ENCODE results near the gene SIAH3.

SIAH3 gene

GRCh38 chr13:45800485-45800884 is 51.1 kb downstream of the SIAH3 start:
- H3K9me3 ChIP-seq (ENCODE audit: low read length), result no peaks in the 10 kb centered on the region
- H4K20me1 ChIP-seq (ENCODE audit: insufficient read depth, low read length), result no peaks in the 10 kb centered on the region
- H3K27me3 ChIP-seq (ENCODE audit: insufficient read depth, low read length), result no peaks in the 10 kb centered on the region
- no peak for TF ChIP-seq EZH2 (IDR thresholded peaks at IDR 0.05; ENCODE audit: borderline replicate concordance, low read length)
- TF ChIP-seq, protein P1, sequence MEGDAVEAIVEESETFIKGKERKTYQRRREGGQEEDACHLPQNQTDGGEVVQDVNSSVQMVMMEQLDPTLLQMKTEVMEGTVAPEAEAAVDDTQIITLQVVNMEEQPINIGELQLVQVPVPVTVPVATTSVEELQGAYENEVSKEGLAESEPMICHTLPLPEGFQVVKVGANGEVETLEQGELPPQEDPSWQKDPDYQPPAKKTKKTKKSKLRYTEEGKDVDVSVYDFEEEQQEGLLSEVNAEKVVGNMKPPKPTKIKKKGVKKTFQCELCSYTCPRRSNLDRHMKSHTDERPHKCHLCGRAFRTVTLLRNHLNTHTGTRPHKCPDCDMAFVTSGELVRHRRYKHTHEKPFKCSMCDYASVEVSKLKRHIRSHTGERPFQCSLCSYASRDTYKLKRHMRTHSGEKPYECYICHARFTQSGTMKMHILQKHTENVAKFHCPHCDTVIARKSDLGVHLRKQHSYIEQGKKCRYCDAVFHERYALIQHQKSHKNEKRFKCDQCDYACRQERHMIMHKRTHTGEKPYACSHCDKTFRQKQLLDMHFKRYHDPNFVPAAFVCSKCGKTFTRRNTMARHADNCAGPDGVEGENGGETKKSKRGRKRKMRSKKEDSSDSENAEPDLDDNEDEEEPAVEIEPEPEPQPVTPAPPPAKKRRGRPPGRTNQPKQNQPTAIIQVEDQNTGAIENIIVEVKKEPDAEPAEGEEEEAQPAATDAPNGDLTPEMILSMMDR (IDR thresholded peaks at IDR 0.05; ENCODE audit: low read length), result no peak
- no peak overlapping the region for H2AFZ ChIP-seq (ENCODE audit: low read length)
- H3K4me2 ChIP-seq (ENCODE audit: low read length), result no peak overlapping the region
- H3K36me3 ChIP-seq (ENCODE audit: insufficient read depth, low read length), result no peaks in the 10 kb centered on the region
- no peak overlapping the region for H3K9ac ChIP-seq (ENCODE audit: low read length)
- no peaks in the 10 kb centered on the region for H3F3A ChIP-seq (ENCODE audit: insufficient read depth, low read length)
- H3K4me1 ChIP-seq (ENCODE audit: insufficient read depth, low read length, severe bottlenecking), result no peaks in the 10 kb centered on the region
- no peaks in the 10 kb centered on the region for H3K79me2 ChIP-seq (ENCODE audit: insufficient read depth, low read length)
- no peaks in the 10 kb centered on the region for H3K9me2 ChIP-seq (ENCODE audit: low read depth, low read length)
- no peak overlapping the region for H3K27ac ChIP-seq (ENCODE audit: low read depth, low read length, poor library complexity, severe bottlenecking)
- no peak overlapping the region for H3K4me3 ChIP-seq (ENCODE audit: low read depth, low read length, poor library complexity, severe bottlenecking)

GRCh38 chr13:45799451-45799850 is 52.1 kb downstream of the SIAH3 start:
- TF ChIP-seq EZH2 (IDR thresholded peaks at IDR 0.05; ENCODE audit: borderline replicate concordance, low read length), result no peak
- TF ChIP-seq, protein P1 (IDR thresholded peaks at IDR 0.05; ENCODE audit: low read length), result no peak
- Histone ChIP-seq H3K9ac (ENCODE audit: low read length) (no peak overlapping the region), H3K9me3 (ENCODE audit: low read length) (no peaks in the 10 kb centered on the region), H3K9me2 (ENCODE audit: low read depth, low read length) (no peaks in the 10 kb centered on the region), H3F3A (ENCODE audit: insufficient read depth, low read length) (no peaks in the 10 kb centered on the region), H2AFZ (ENCODE audit: low read length) (no peak overlapping the region), H3K27me3 (ENCODE audit: insufficient read depth, low read length) (no peaks in the 10 kb centered on the region), H3K4me3 (ENCODE audit: low read depth, low read length, poor library complexity, severe bottlenecking) (no peak overlapping the region), H3K4me1 (ENCODE audit: insufficient read depth, low read length, severe bottlenecking) (no peaks in the 10 kb centered on the region), H3K4me2 (ENCODE audit: low read length) (no peak overlapping the region), H4K20me1 (ENCODE audit: insufficient read depth, low read length) (no peaks in the 10 kb centered on the region), H3K27ac (ENCODE audit: low read depth, low read length, poor library complexity, severe bottlenecking) (no peak overlapping the region), H3K79me2 (ENCODE audit: insufficient read depth, low read length) (no peaks in the 10 kb centered on the region), H3K36me3 (ENCODE audit: insufficient read depth, low read length) (no peaks in the 10 kb centered on the region)

DNA sequence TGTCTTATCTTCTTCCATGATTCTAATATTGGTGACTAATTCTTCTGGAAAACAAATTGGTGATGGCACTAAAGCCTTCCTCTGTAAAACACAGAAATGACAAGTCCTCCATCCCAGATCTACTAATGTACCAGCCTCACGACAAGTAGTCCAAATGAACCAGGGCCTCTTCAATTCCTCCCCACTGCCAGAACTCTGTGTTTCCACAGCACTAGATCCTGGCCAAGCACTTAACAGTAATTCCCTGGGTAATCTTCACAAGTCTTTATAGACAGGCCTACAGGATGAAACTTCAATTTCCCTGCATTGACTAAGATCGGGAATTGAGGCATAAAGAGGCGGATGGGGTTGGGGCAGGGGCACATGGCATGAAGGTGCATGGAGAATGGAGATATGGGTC is 52.7 kb downstream of the SIAH3 start:
- H3K4me3 ChIP-seq (ENCODE audit: low read depth, low read length, poor library complexity, severe bottlenecking), result no peak overlapping the region
- no peak overlapping the region for H3K27ac ChIP-seq (ENCODE audit: low read depth, low read length, poor library complexity, severe bottlenecking)
- H4K20me1 ChIP-seq (ENCODE audit: insufficient read depth, low read length), result no peaks in the 10 kb centered on the region
- H3K79me2 ChIP-seq (ENCODE audit: insufficient read depth, low read length), result no peaks in the 10 kb centered on the region
- H3K27me3 ChIP-seq (ENCODE audit: insufficient read depth, low read length), result no peaks in the 10 kb centered on the region
- no peak overlapping the region for H2AFZ ChIP-seq (ENCODE audit: low read length)
- no peaks in the 10 kb centered on the region for H3K9me3 ChIP-seq (ENCODE audit: low read length)
- H3K9ac ChIP-seq (ENCODE audit: low read length), result no peak overlapping the region
- H3F3A ChIP-seq (ENCODE audit: insufficient read depth, low read length), result no peaks in the 10 kb centered on the region
- no peaks in the 10 kb centered on the region for H3K36me3 ChIP-seq (ENCODE audit: insufficient read depth, low read length)
- H3K4me1 ChIP-seq (ENCODE audit: insufficient read depth, low read length, severe bottlenecking), result no peaks in the 10 kb centered on the region
- TF ChIP-seq, protein P1 (IDR thresholded peaks at IDR 0.05; ENCODE audit: low read length), result no peak
- no peak for TF ChIP-seq EZH2 (IDR thresholded peaks at IDR 0.05; ENCODE audit: borderline replicate concordance, low read length)
- H3K4me2 ChIP-seq (ENCODE audit: low read length), result no peak overlapping the region
- H3K9me2 ChIP-seq (ENCODE audit: low read depth, low read length), result no peaks in the 10 kb centered on the region
